ENCODE results near the gene CST5.
"Not testable (repeated sequence)": the region's sequence is repeated elsewhere in the genome, so short reads cannot be mapped to it uniquely, and the experiment has no call there.

CST5 gene

GRCh38 chr20:23887856-23888255, 8.3 kb upstream of the CST5 start:
- no peak for DNase-seq

DNA sequence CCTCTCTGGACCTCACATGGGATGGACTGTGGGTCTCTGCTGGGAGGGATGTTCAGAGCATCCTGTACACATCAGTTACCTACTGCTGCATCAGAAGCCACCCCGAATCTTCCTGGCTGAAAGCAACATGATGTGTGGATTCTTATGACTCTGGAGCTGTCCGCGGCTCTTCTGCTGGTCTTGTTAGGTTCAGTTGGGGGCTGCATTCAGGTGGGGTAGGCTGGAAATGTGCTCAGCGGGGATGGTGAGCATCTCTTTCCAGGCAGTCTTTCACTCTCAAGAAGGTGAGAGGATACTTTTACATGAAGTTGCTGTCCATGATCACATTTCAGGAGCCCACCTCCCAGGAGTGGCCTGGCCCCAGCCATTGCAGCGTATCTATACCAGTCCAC, 5.2 kb upstream of the CST5 start:
- no peak for DNase-seq

- no peak for DNase-seq
Observed at GRCh38 chr20:23884136-23884770, 4.7 kb upstream of the CST5 start.

DNA sequence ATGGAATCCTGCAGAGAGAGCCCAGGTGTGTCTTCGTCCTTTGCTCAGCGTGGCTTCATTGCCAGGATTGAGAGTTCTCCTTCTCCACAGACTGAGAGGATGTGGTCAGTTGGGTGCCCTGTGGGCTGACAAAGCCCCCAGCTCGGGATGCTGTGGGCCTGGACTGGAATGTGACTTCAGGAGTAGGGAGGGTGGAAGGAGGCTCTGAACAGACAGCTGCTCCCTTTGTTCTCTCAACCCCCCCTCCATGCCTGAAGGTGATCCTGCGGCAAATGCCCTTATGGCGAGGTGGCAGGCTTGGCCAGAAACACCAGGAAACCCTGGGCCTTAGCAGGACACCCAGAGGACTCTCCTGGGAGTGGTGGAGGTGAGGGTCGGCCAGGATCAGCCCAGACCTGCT, 1.8 kb upstream of the CST5 start:
- DNase-seq: no peak

DNA sequence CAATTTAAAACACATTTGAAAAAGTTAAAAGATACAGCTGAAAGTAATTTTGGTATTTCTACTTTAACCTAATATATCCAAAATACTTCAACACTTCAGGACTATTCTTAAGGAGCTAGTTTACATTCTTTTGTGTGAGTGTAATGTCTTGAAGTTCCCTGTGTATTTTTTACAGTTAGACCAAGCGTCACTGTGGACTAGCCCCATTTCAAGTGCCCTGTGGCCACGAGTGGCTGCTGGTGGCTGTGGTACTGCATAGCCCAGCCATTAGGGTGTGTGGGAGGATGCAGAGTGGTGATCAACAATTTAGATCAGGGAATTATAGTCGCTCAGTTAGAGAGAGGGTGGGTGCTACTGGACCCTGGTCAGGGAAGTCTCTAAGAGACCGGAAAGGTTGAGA, 869 bp upstream of the CST5 start:
- DNase-seq: no peak

- DNase-seq: no peak
Observed at GRCh38 chr20:23879811-23880374, 345 bp upstream of the CST5 start.

DNA sequence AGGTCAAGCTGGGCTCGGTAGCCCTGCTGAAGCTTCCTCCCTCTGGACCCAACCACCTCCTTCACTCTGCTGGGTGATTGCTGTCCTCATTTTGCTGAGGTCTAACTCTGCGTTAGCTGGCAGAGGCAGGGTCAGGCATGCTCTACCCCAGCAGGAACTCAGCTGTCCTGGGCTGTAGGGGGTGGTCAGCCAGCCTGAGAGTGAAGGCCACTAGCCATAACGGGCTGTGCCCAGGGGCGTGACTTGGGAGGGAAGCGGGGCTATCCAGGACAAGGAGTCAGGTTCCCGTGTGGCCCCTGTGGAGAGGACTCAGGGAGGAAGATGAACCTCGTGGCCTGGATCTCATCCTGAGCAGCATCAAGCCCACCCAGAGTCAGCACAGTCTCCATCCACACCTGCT, 761 bp downstream of the CST5 start:
- no peak for DNase-seq

DNA sequence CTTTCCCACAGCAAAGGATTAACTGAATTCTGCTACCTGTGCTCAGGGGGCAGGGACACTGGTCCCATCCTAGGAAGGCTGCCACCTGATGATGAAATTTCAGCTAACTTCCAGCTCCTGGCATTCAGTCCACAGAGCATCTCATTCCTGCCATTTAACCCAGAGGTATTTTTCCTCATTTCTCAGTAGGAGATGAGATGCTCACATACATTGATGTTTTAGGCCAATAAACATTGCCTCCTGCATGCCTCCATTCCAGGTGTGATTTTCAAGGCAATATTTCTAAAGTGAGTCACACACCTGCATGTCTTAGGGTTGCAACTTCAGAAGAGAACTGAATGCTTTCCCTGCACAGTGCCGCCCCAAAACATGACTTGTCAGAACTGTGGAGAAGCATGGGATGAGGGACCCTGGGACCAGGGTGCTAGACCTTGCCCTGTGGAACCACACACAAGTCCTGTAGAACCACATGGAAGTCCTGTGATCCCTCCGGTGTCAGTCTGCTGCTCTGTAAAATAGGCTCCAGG, 1.5 kb downstream of the CST5 start:
- DNase-seq: not testable (repeated sequence)

GRCh38 chr20:23877524-23877923, 2.0 kb downstream of the CST5 start:
- DNase-seq: no peak

DNA sequence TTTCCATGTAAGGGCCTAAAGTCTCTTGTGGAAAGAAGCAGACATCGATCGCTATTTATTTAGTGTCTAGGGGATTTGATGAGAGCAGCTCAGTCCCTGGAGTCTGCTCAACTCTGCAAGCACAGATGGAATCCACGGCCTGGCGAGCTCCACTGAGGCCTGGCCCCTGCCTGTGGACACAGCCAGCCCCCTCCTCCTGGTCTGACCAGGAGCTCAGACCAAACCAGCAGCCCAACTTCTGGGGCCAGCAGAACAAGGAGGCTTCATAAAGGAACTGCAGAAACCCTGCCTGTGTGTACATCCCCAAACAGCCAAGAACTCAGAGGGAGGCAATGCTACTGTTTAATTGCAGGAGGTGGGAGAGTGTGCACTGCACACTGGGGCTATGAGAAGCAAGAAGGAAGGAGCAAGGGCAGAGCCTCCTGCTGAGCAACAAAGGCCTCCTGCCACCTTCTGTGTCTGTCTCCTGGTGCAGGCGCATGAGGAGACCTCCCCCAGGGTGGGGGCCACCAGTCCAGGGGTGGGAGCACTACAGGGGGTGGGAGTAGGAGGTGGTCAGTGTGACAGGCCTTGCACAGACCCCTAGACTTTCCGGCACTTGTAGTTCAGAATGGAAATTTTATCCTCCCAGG, 3.8 kb downstream of the CST5 start:
- DNase-seq: no peak

DNA sequence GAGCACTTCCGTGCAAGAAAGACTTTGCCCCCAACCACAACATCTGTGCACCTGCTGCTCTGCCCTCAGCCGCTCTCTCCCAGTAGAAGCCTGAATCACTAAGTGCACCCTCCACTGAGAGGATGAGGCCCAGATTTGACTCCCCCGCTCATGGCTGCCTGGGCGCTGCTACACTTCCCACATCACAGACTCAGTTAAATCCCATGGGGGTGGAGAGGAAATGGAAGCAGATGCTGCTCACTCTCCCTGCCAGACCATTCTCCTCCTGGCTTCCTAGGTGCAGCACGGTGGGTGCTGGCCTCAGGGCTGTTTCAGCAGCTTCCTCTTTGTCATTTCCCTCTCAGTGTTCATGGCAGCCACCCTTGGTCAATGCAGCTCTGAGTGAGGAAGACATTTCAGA, 4.8 kb downstream of the CST5 start:
- DNase-seq: no peak

DNA sequence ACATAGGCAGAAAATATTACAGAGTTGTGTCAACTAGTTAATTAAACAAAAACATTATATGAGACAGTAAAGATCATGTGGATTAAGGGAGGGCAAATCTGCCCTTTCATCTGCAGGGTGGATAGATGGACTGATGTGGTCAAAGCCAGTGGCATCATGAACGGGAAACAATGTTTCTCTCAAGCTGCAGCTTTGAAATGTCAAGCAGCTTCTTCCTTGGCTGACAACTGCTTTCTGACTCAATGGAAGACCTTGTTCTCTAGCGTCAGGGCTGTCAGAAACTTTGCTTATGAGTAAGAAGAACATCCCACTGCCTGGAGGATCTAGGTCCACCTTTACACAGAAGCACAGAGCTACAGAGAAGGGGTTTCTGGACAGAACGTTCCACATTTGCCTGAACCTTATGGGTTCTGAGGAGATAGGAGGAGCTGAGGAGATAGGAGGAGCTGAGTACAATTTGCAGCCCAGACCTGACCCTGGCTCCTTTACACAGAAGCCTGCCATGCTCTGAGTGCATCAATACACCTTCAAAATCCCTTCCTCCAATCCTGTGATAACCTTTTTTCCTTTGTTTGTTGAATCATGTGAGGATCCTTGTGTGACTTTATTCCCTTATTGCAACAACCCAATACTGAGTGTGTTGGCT, 6.1 kb downstream of the CST5 start:
- no peak for DNase-seq

- DNase-seq: no peak
Observed at GRCh38 chr20:23872065-23872464, 7.5 kb downstream of the CST5 start.

DNA sequence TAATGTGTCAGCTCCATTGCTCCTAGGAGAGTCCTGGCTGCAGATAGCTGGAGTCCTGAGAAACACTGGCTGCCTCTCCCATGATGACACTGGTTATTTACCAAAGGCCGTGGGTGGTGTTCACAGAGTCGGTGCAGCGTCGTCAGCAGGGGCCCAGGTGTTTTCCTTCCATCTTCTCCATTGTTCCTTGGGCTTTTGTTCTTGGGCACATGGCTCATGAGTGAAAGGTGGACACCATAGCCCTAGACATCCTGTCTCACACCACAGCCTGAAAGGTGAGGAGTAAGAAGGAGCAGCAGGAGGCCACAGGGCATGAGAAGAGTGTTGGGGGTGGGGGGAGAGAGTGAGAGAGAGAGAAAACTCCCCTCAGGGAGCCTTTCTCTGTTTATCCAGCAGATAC, 9.1 kb downstream of the CST5 start:
- no peak for DNase-seq

DNA sequence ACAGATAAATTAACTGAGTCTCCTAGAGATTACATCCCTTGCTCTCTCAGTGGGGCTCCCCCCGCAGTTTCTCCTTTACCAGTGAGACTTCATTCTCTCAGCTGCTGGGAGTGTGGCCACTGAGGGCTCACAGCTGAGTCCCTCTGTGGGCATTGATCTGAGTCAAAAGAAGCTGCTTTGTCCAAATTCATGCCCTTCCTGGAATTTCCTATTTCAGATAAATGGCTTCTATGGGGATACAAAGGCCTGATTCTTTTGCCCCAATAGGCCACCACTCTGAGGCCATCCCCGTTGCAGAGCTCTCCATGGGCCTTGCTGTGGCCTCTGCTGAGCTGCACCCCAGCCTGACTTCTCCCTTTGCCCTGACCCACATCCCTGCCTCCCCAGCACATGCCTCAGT, 10.0 kb downstream of the CST5 start:
- no peak for DNase-seq

DNA sequence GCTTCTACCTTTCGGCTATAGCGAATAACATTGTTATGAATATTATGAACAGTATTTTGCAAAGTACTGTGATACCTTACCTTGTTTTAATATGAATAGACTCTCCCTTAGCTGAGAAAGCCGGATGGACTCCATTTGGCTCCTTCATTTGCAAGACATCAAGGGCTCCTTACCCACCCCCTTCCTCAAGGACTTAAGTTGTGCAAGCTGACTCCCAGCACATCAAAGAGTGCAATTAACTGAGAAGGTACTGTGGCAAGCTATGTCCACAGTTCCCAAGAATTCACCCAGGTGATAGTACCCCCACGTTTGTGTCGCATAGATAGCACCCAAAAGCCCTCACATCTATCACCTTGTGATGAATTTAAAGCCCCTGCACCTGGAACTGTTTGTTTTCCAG, 11.2 kb downstream of the CST5 start:
- no peak for DNase-seq

DNA sequence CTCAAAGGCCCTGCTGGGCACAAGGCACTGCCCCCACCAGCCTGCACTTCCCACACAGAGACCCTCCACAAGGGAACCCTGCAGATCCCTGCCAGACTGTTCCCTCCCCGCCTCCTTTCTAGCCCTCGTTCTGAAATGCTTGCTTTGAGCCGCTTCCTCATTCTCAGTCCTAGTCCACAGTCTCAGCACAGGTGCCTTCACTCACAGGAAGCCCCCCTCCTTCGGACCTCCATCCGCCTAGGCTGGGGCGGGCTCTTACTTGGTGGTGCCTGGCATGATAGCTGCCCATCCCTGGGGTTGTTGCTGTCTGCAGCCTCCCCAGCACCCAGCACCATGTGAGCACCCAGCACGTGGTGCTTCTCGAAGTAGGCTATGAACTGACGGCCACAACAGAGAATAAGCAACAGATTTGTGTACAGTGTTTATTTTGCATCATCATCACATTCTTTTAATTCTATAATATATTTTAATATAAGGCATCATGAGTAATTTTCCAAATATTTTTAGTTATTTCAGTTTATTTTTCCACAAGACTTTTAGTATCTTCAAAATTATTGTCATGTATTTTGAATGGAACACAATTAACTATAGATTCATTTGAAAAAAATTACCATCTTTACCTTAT, 12.3 kb downstream of the CST5 start:
- no peak for DNase-seq

- not testable (repeated sequence) for DNase-seq
Observed at GRCh38 chr20:23860771-23861170, 18.8 kb downstream of the CST5 start.

DNA sequence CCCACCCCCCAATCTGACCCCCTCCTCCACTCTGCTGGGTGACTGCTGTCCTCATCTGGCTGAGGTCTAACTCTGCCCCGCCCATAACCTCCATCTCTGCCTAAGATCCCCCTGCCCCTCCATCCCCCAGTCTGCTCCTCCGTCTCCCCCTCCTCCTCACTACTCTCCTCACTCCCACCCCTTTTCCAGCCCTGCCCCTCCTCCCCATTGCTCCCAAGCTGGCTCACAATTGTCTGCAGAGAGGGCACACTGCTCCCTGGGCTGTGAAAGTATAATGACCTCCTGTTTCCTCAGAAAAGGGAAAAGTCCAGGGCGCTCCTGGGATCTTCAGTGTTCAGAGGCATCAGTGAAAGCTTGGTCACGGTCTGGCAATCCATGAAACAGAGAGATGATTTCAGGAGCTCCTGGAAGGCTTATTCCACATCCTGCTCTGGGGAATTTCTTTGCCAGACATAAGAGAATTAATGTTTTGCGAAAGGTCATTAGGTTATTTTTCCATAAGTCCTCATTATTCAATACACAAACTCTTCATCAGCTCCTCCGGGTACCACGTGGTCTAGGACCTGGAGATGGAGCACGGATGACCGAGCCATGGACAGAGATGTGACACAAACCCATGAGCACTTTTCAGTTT, 21.5 kb downstream of the CST5 start:
- DNase-seq: no peak

DNA sequence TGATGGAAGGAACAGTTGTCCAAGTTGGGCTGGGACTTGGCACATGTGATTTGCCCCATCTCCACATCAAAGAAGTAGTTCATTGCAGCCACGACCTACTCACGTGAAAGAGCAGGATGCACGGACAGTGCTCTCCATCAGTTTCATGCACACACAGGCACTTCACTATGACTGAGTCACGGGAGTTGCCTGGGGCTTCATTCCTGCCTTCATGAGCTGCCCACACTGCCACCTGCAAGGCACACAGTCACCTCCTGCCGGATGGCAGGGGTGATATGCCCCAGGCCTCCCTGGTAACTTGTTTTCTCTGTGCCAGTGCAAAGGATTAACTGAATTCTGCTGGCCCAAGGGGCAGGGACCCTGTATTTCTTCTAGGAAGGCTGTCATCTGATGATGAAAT, 22.8 kb downstream of the CST5 start:
- no peak for DNase-seq

DNA sequence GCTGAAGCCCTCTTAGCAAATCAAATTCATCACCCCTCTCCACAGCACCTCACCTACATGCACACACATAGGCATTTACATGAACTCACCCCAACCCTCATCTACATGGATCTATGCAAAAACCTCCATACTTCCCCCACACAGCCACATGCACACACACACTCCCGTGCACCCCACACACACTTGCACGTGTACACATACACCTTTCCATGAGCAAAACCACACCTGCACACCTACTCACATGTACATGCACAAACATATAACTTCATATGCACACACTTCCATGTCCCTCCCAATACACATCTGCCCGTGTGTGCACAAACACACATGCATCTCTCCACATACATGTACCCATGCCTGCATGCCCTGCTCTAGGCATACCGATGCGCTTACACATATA, 23.3 kb downstream of the CST5 start:
- no peak for DNase-seq

DNA sequence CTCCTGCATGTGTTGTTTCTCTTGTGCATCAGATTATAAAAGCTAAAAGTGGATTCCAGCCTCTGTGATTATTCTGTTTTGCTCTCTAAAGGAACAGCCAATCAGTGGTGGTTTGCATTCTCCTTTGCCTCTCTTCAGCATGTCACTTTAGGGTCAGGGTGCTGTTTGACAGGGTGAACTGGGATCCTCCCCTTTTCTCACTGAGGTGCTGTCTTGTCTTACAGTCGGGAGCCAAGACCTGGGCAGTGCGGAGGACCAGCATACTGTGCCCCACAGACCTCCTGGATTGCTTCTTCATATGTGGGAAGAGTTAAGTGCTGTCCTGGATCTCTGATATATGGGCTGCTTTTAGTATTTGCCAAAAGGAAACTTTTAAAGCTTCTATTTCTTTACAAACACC, 37.9 kb downstream of the CST5 start:
- DNase-seq: no peak

DNA sequence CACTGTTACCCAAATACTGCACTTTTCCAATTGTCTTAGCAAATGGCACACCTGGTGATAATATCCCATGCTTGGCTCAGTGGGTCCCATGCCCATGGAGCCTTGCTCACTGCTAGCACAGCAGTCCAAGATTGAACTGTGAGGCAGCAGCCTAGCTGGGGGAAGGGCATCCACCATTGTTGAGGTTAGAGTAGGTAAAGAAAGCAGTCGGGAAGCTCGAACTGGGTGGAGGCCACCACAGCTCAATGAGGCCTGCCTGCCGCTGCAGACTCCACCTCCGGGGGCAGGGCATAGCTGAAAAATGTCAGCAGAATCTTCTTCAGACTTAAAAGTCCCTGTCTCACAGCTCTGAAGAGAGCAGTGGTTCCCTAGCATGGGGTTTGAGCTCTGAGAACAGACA, 43.8 kb downstream of the CST5 start:
- no peak for DNase-seq

Measured in NCI-H2107 (cell line).